Calu3 (cell line): ENCODE measurements around the gene SLCO2A1. TPM values are rescaled to one million over a fixed set of nuclear protein-coding genes. Genes with fewer than 3 reads are reported as not detected.

Experiments used
- BruUV-seq: library from RNA; stranded (reverse); fragments of 400-500 nt; replicated peaks from 2 replicates; lab custom pipeline; 2021; lab: Mats Ljungman, UMichigan
- CTCF ChIA-PET: fragments of 300-600 bp; sonication (Branson Sonifier 250); formaldehyde crosslinking; loops from one replicate; lab custom pipeline; 2022; ENCODE audit warnings: antibody characterized with exemption; lab: Charles Lee
- DNase-seq: peaks from one replicate; pipeline ENCODE4 v3.0.0; 2022
- H3K27ac Mint-ChIP-seq: one replicate; pipeline ENCODE4 v1.8.0; 2022; ENCODE audit warnings: mixed read lengths; ENCODE audit not compliant: unreplicated experiment
- H3K27me3 Mint-ChIP-seq: one replicate; pipeline ENCODE4 v1.8.0; 2022; ENCODE audit warnings: mixed read lengths; ENCODE audit not compliant: unreplicated experiment
- H3K36me3 Mint-ChIP-seq: one replicate; pipeline ENCODE4 v1.8.0; 2022; ENCODE audit warnings: mild to moderate bottlenecking, moderate library complexity, mixed read lengths; ENCODE audit not compliant: insufficient read depth, unreplicated experiment
- H3K4me1 Mint-ChIP-seq: one replicate; pipeline ENCODE4 v1.8.0; 2022; ENCODE audit warnings: mild to moderate bottlenecking, low read depth, mixed read lengths; ENCODE audit not compliant: unreplicated experiment
- H3K4me3 Mint-ChIP-seq: one replicate; pipeline ENCODE4 v1.8.0; 2022; ENCODE audit warnings: mild to moderate bottlenecking, low read depth, moderate library complexity, mixed read lengths; ENCODE audit not compliant: unreplicated experiment
- H3K9me3 Mint-ChIP-seq: one replicate; pipeline ENCODE4 v1.8.0; 2022; ENCODE audit warnings: low read depth, mixed read lengths; ENCODE audit not compliant: unreplicated experiment
- CTCF ChIP-seq: fragments of 200-600 bp; IDR thresholded peaks from one replicate; pipeline ENCODE4 v1.8.0; 2022; ENCODE audit warnings: antibody characterized with exemption; ENCODE audit not compliant: unreplicated experiment
- intact Hi-C: fragments of 100-400 bp; cut with micrococcal nuclease; formaldehyde crosslinking; loops from one replicate; pipeline ENCODE4 v1.10.0; 2022; ENCODE audit not compliant: unreplicated experiment
- total RNA-seq: library from RNA; stranded (reverse); gene quantifications from 2 replicates; pipeline ENCODE4 v1.2.3, GENCODE V29; 2022

SLCO2A1 gene
- total RNA-seq, 1 experiment from 2014 or later, result not detected

GRCh38 chr3:133926736-133927539 is 102.8 kb downstream of the SLCO2A1 start:
- no peak for TF ChIP-seq CTCF
- CTCF ChIA-PET, result interaction anchor here (0.6 kb wide), 1 partner anchor 541 kb away, joined by 3 read pairs; no protein-coding TSS in a partner anchor

GRCh38 chr3:133925960-133926735 is 103.6 kb downstream of the SLCO2A1 start:
- BruUV-seq, result no TSS peak
- CTCF ChIA-PET, result interaction anchor here (0.6 to 1.4 kb wide), 5 partner anchors 9 to 542 kb away, joined by 3 to 4 read pairs (median 3); no protein-coding TSS in a partner anchor
- Mint-ChIP-seq H3K27ac (no peak overlapping the region), H3K27me3 (peaks cover 95% of the 10 kb centered on the region), H3K9me3 (no peaks in the 10 kb centered on the region), H3K4me1 (no peaks in the 10 kb centered on the region), H3K4me3 (no peak overlapping the region), H3K36me3 (peaks cover 4% of the 10 kb centered on the region)
- intact Hi-C loops, result no loop called here
- no peak for TF ChIP-seq CTCF
- no peak for DNase-seq

More at GRCh38 chr3:133926736-133927539, 102.8 kb downstream of the SLCO2A1 start:
- DNase-seq, result peak; percentile 12
- intact Hi-C loops, result loop anchor here (1.0 kb wide), 1 partner anchor 109 kb away; no protein-coding TSS in a partner anchor
- no TSS peak for BruUV-seq
- Mint-ChIP-seq H3K9me3 (no peaks in the 10 kb centered on the region), H3K27me3 (peaks cover 95% of the 10 kb centered on the region), H3K36me3 (peaks cover 4% of the 10 kb centered on the region), H3K4me3 (no peak overlapping the region), H3K27ac (no peak overlapping the region), H3K4me1 (no peaks in the 10 kb centered on the region)

GRCh38 chr3:133924041-133924440 is 105.7 kb downstream of the SLCO2A1 start:
- BruUV-seq, result no TSS peak
- no peak for TF ChIP-seq CTCF
- CTCF ChIA-PET, result no interaction called here

GRCh38 chr3:133921592-133921991 is 108.1 kb downstream of the SLCO2A1 start:
- Mint-ChIP-seq H3K4me1 (no peaks in the 10 kb centered on the region), H3K27ac (no peak overlapping the region), H3K27me3 (peaks cover 88% of the 10 kb centered on the region), H3K36me3 (no peaks in the 10 kb centered on the region), H3K9me3 (no peaks in the 10 kb centered on the region), H3K4me3 (no peak overlapping the region)
- intact Hi-C loops, result loop anchor here (5.0 kb wide), 2 partner anchors 259 to 1189 kb away; partner anchors contain the start of gene TOPBP1
- CTCF ChIA-PET, result no interaction called here
- no peak for DNase-seq
- TF ChIP-seq CTCF, result no peak
- BruUV-seq, result no TSS peak

More at GRCh38 chr3:133924041-133924440, 105.7 kb downstream of the SLCO2A1 start:
- H3K27ac Mint-ChIP-seq, result no peak overlapping the region
- DNase-seq, result no peak
- H3K4me3 Mint-ChIP-seq, result no peak overlapping the region
- no peaks in the 10 kb centered on the region for H3K4me1 Mint-ChIP-seq
- peaks cover 95% of the 10 kb centered on the region for H3K27me3 Mint-ChIP-seq
- intact Hi-C loops, result loop anchor here (5.0 kb wide), 2 partner anchors 262 to 1192 kb away; partner anchors contain the start of gene TOPBP1
- H3K36me3 Mint-ChIP-seq, result no peaks in the 10 kb centered on the region
- no peaks in the 10 kb centered on the region for H3K9me3 Mint-ChIP-seq
